ENCODE data around the gene ZRANB2. TPM values are rescaled to one million over a fixed set of nuclear protein-coding genes. Genes with fewer than 3 reads are reported as not detected.

Gene ZRANB2
- total and polyA plus RNA-seq, 4 donors: 12.7 to 44.3 (median 30.2) TPM

DNA sequence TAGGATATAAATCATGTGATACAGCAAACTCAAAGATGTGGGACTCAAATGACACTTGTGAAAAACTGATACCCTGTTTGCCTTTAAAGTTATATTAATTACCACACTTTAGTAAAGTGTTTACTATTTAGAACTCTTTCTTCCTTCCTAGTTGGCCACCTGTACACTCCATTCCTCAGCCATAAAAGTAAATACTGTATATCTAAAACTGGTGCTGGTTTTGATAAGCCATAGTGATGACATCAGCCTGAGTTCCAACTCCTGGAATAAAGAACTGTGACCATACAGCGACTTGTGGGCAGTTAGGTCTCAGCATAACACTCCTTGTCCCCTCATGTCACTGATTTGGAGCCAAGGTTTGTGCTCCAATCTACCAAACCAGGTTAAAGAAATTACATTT lies 36.0 kb downstream of the ZRANB2 start:
- no peak overlapping the region for H3K27ac ChIP-seq (ENCODE audit: low read depth in 1 of 2, low read length in 2 of 2)
- peaks cover 0 to 12% (median 2%) of the 10 kb centered on the region in 4 donors for H3K27me3 ChIP-seq (ENCODE audit: control insufficient read depth in 4 of 4, insufficient read depth in 4 of 4, low read length in 3 of 4)
- 86% methylated on average over 1 of the region's 1 CpG for WGBS

DNA sequence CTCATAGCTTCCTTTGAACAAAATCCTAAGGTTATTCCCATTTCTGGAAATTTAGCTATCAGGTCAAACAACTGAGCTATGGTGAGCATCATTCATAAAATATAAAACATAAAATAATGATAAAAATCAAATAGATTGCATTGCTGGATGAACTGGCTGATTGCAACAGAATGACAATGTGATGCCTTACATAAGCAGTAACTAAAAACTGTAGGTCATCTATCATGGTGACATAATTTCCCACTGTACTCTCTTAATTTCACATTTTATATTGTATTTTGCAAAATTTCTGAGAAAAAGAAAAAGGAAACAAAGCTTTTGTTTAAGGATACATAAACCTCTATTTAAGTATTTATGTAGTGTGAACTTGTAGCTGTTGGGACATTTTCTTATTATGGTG lies 37.8 kb downstream of the ZRANB2 start:
- no peaks in the 10 kb centered on the region for H3K36me3 ChIP-seq (ENCODE audit: control insufficient read depth in 4 of 4, insufficient read depth in 3 of 4, low read depth in 1 of 4, low read length in 3 of 4)
- peaks cover 5 to 13% (median 10%) of the 10 kb centered on the region in 4 donors for H3K4me1 ChIP-seq (ENCODE audit: control insufficient read depth in 4 of 4, insufficient read depth in 4 of 4, low read length in 3 of 4)
- TF ChIP-seq, protein P1, sequence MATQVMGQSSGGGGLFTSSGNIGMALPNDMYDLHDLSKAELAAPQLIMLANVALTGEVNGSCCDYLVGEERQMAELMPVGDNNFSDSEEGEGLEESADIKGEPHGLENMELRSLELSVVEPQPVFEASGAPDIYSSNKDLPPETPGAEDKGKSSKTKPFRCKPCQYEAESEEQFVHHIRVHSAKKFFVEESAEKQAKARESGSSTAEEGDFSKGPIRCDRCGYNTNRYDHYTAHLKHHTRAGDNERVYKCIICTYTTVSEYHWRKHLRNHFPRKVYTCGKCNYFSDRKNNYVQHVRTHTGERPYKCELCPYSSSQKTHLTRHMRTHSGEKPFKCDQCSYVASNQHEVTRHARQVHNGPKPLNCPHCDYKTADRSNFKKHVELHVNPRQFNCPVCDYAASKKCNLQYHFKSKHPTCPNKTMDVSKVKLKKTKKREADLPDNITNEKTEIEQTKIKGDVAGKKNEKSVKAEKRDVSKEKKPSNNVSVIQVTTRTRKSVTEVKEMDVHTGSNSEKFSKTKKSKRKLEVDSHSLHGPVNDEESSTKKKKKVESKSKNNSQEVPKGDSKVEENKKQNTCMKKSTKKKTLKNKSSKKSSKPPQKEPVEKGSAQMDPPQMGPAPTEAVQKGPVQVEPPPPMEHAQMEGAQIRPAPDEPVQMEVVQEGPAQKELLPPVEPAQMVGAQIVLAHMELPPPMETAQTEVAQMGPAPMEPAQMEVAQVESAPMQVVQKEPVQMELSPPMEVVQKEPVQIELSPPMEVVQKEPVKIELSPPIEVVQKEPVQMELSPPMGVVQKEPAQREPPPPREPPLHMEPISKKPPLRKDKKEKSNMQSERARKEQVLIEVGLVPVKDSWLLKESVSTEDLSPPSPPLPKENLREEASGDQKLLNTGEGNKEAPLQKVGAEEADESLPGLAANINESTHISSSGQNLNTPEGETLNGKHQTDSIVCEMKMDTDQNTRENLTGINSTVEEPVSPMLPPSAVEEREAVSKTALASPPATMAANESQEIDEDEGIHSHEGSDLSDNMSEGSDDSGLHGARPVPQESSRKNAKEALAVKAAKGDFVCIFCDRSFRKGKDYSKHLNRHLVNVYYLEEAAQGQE (IDR thresholded peaks at IDR 0.05): no peak
- no peak for TF ChIP-seq JUND (IDR thresholded peaks at IDR 0.05)
- no peak for TF ChIP-seq RXRA (IDR thresholded peaks at IDR 0.05)
- TF ChIP-seq, protein P2, sequence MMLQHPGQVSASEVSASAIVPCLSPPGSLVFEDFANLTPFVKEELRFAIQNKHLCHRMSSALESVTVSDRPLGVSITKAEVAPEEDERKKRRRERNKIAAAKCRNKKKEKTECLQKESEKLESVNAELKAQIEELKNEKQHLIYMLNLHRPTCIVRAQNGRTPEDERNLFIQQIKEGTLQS (IDR thresholded peaks at IDR 0.05): no peak
- TF ChIP-seq FOXA2 (IDR thresholded peaks at IDR 0.05): no peak
- no peak for TF ChIP-seq EGR1 (IDR thresholded peaks at IDR 0.05; ENCODE audit: low read depth in 2 of 2)
- no peak for TF ChIP-seq RAD21 (IDR thresholded peaks at IDR 0.05)
- no peak for TF ChIP-seq TAF1 (conservative IDR thresholded peaks at IDR 0.05)
- no peaks in the 10 kb centered on the region for H3K9me3 ChIP-seq (ENCODE audit: control insufficient read depth in 4 of 4, low read length in 3 of 4)
- H3K4me3 ChIP-seq (ENCODE audit: low read depth in 1 of 3, low read length in 3 of 3): no peak overlapping the region
- DNase-seq (ENCODE audit: low spot score): no peak
- no peak overlapping the region for H3K27ac ChIP-seq (ENCODE audit: low read depth in 1 of 2, low read length in 2 of 2)
- H3K27me3 ChIP-seq (ENCODE audit: control insufficient read depth in 4 of 4, insufficient read depth in 4 of 4, low read length in 3 of 4): peaks cover 0 to 3% (median under 1%) of the 10 kb centered on the region in 4 donors
- no peak overlapping the region for H3K9ac ChIP-seq (ENCODE audit: low read depth in 1 of 2, low read length in 2 of 2)

More for the DNA sequence above, 36.0 kb downstream of the ZRANB2 start:
- no peak overlapping the region for H3K9ac ChIP-seq (ENCODE audit: low read depth in 1 of 2, low read length in 2 of 2)
- peaks cover 6 to 14% (median 10%) of the 10 kb centered on the region in 4 donors for H3K4me1 ChIP-seq (ENCODE audit: control insufficient read depth in 4 of 4, insufficient read depth in 4 of 4, low read length in 3 of 4)
- no peak for TF ChIP-seq NR2F2 (IDR thresholded peaks at IDR 0.05)
- no peak for TF ChIP-seq JUND (IDR thresholded peaks at IDR 0.05)
- TF ChIP-seq HNF4A (conservative IDR thresholded peaks at IDR 0.05): no peak
- TF ChIP-seq, protein P3, sequence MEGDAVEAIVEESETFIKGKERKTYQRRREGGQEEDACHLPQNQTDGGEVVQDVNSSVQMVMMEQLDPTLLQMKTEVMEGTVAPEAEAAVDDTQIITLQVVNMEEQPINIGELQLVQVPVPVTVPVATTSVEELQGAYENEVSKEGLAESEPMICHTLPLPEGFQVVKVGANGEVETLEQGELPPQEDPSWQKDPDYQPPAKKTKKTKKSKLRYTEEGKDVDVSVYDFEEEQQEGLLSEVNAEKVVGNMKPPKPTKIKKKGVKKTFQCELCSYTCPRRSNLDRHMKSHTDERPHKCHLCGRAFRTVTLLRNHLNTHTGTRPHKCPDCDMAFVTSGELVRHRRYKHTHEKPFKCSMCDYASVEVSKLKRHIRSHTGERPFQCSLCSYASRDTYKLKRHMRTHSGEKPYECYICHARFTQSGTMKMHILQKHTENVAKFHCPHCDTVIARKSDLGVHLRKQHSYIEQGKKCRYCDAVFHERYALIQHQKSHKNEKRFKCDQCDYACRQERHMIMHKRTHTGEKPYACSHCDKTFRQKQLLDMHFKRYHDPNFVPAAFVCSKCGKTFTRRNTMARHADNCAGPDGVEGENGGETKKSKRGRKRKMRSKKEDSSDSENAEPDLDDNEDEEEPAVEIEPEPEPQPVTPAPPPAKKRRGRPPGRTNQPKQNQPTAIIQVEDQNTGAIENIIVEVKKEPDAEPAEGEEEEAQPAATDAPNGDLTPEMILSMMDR (IDR thresholded peaks at IDR 0.05; ENCODE audit: low read depth, low read length, missing input control): no peak
- no peak for TF ChIP-seq TAF1 (conservative IDR thresholded peaks at IDR 0.05)
- TF ChIP-seq, protein P1 (IDR thresholded peaks at IDR 0.05): no peak
- TF ChIP-seq, protein P4, sequence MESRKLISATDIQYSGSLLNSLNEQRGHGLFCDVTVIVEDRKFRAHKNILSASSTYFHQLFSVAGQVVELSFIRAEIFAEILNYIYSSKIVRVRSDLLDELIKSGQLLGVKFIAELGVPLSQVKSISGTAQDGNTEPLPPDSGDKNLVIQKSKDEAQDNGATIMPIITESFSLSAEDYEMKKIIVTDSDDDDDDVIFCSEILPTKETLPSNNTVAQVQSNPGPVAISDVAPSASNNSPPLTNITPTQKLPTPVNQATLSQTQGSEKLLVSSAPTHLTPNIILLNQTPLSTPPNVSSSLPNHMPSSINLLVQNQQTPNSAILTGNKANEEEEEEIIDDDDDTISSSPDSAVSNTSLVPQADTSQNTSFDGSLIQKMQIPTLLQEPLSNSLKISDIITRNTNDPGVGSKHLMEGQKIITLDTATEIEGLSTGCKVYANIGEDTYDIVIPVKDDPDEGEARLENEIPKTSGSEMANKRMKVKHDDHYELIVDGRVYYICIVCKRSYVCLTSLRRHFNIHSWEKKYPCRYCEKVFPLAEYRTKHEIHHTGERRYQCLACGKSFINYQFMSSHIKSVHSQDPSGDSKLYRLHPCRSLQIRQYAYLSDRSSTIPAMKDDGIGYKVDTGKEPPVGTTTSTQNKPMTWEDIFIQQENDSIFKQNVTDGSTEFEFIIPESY (IDR thresholded peaks at IDR 0.05): no peak
- TF ChIP-seq HNF4G (IDR thresholded peaks at IDR 0.05): no peak
- TF ChIP-seq RAD21 (IDR thresholded peaks at IDR 0.05): no peak
- TF ChIP-seq, protein P5, sequence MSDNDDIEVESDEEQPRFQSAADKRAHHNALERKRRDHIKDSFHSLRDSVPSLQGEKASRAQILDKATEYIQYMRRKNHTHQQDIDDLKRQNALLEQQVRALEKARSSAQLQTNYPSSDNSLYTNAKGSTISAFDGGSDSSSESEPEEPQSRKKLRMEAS (IDR thresholded peaks at IDR 0.05): no peak
- TF ChIP-seq FOXA1 (IDR thresholded peaks at IDR 0.05): no peak
- TF ChIP-seq GABPA (IDR thresholded peaks at IDR 0.05 in 1 of 2, conservative IDR thresholded peaks at IDR 0.05 in 1 of 2): no peak
- TF ChIP-seq YY1 (IDR thresholded peaks at IDR 0.05): no peak
- TF ChIP-seq FOXA2 (IDR thresholded peaks at IDR 0.05): no peak
- no peak for DNase-seq (ENCODE audit: low spot score)
- no peaks in the 10 kb centered on the region for H3K36me3 ChIP-seq (ENCODE audit: control insufficient read depth in 4 of 4, insufficient read depth in 3 of 4, low read depth in 1 of 4, low read length in 3 of 4)
- H3K4me3 ChIP-seq (ENCODE audit: low read depth in 1 of 3, low read length in 3 of 3): no peak overlapping the region
- H3K9me3 ChIP-seq (ENCODE audit: control insufficient read depth in 4 of 4, low read length in 3 of 4): no peaks in the 10 kb centered on the region

Measured in liver (tissue), 9 donors.